HG02588 (cell line): Measurements from ENCODE around the gene SCD5.

Experiments
- ATAC-seq: cut with Tn5 transposase; IDR thresholded peaks from one replicate; pipeline ENCODE4 v1.9.1; 2021; ENCODE audit warnings: mild to moderate bottlenecking, moderate library complexity; ENCODE audit not compliant: unreplicated experiment

Gene SCD5

GRCh38 chr4:82606622-82607021 lies 192.0 kb downstream of the SCD5 start:
- no peak for ATAC-seq

- ATAC-seq: no peak
Measured at GRCh38 chr4:82604522-82604921, 194.1 kb downstream of the SCD5 start.

GRCh38 chr4:82601242-82602015 lies 197.2 kb downstream of the SCD5 start:
- ATAC-seq: no peak

GRCh38 chr4:82599336-82599735 lies 199.3 kb downstream of the SCD5 start:
- ATAC-seq: no peak

- ATAC-seq: no peak
Measured at GRCh38 chr4:82594456-82594855, 204.1 kb downstream of the SCD5 start.

- ATAC-seq: no peak
Measured at GRCh38 chr4:82593411-82593810, 205.2 kb downstream of the SCD5 start.

GRCh38 chr4:82592639-82593038 lies 206.0 kb downstream of the SCD5 start:
- ATAC-seq: no peak

GRCh38 chr4:82591592-82591991 lies 207.0 kb downstream of the SCD5 start:
- ATAC-seq: no peak

- ATAC-seq: no peak
Measured at GRCh38 chr4:82589756-82590155, 208.8 kb downstream of the SCD5 start.

GRCh38 chr4:82588771-82589270 lies 209.8 kb downstream of the SCD5 start:
- no peak for ATAC-seq

- no peak for ATAC-seq
Measured at GRCh38 chr4:82587826-82588540, 210.6 kb downstream of the SCD5 start.

- ATAC-seq: no peak
Measured at GRCh38 chr4:82585690-82586435, 212.7 kb downstream of the SCD5 start.

- no peak for ATAC-seq
Measured at GRCh38 chr4:82584931-82585330, 213.7 kb downstream of the SCD5 start.

GRCh38 chr4:82583897-82584587 lies 214.6 kb downstream of the SCD5 start:
- ATAC-seq: no peak

- no peak for ATAC-seq
Measured at GRCh38 chr4:82579932-82580331, 218.7 kb downstream of the SCD5 start.
